Breast epithelium (tissue), 4 donors: ENCODE data around the gene TRIM37. TPM values are rescaled to one million over a fixed set of nuclear protein-coding genes. Genes with fewer than 3 reads are reported as not detected.

Experiments
- DNase-seq, 2 donors: peaks; one replicate each; pipeline ENCODE4 v3.0.0-alpha.2; 2019; ENCODE audit warnings: low spot score in 2 of 2
- H3K27ac ChIP-seq, 2 donors: fragments of 200-600 bp; sonication (generic) in 1 of 2; one replicate each; pipeline ENCODE4 v1.5.1; 2016 to 2019; ENCODE audit warnings: mild to moderate bottlenecking in 1 of 2
- H3K27me3 ChIP-seq, 2 donors: fragments of 200-600 bp; sonication (generic) in 1 of 2; one replicate each; pipeline versions ENCODE4 v1.5.1 to v1.6.0; 2017 to 2019; ENCODE audit warnings: control low read depth in 1 of 2, mild to moderate bottlenecking in 1 of 2
- H3K36me3 ChIP-seq: fragments of 200-600 bp; one replicate; pipeline ENCODE4 v1.5.1; 2019
- H3K4me1 ChIP-seq, 2 donors: fragments of 200-600 bp; sonication (generic); one replicate each; pipeline ENCODE4 v1.5.1; 2016 to 2019; ENCODE audit warnings: control low read depth in 1 of 2
- H3K4me3 ChIP-seq, 3 donors: fragments of 200-600 bp; sonication (generic); 1 replicate in 2 of 3; 2 replicates in 1 of 3; pipeline ENCODE4 v1.5.1; 2016 to 2019; ENCODE audit warnings: mild to moderate bottlenecking in 3 of 3, moderate library complexity in 2 of 3
- H3K9me3 ChIP-seq, 2 donors: fragments of 200-600 bp; sonication (generic) in 1 of 2; one replicate each; pipeline ENCODE4 v1.5.1; 2016 to 2019; ENCODE audit warnings: control low read depth in 1 of 2
- POLR2A ChIP-seq: fragments of 450-650 bp; IDR thresholded peaks from one replicate; pipeline ENCODE4 v1.6.1; 2016; ENCODE audit warnings: antibody characterized with exemption, mild to moderate bottlenecking, moderate library complexity
- POLR2AphosphoS5 ChIP-seq, 3 donors: sonication (generic); formaldehyde crosslinking; IDR thresholded peaks; one replicate each; pipeline ENCODE4 v1.6.1; 2017; ENCODE audit warnings: antibody characterized with exemption in 3 of 3
- intact Hi-C: fragments of 100-400 bp; cut with DNase I; formaldehyde crosslinking; loops from one replicate; pipeline ENCODE4 v1.15.1; 2023; ENCODE audit warnings: low total_unique reads
- total RNA-seq, 3 donors: library from RNA; depleted of rRNA; stranded (reverse); fragments of >200 nt; gene quantifications; one replicate each; pipeline ENCODE4 v1.1.0, GENCODE V29; 2016
- TF ChIP-seq, protein P1 (sequence below), 3 donors: fragments of 450-650 bp; IDR thresholded peaks; one replicate each; pipeline ENCODE4 v1.5.1; 2016 to 2017; ENCODE audit warnings: antibody characterized with exemption in 3 of 3, mild to moderate bottlenecking in 3 of 3, moderate library complexity in 3 of 3

TRIM37 gene
- total RNA-seq, 3 donors from 2014 or later: 18.7 to 24.6 (median 20.9) TPM

DNA sequence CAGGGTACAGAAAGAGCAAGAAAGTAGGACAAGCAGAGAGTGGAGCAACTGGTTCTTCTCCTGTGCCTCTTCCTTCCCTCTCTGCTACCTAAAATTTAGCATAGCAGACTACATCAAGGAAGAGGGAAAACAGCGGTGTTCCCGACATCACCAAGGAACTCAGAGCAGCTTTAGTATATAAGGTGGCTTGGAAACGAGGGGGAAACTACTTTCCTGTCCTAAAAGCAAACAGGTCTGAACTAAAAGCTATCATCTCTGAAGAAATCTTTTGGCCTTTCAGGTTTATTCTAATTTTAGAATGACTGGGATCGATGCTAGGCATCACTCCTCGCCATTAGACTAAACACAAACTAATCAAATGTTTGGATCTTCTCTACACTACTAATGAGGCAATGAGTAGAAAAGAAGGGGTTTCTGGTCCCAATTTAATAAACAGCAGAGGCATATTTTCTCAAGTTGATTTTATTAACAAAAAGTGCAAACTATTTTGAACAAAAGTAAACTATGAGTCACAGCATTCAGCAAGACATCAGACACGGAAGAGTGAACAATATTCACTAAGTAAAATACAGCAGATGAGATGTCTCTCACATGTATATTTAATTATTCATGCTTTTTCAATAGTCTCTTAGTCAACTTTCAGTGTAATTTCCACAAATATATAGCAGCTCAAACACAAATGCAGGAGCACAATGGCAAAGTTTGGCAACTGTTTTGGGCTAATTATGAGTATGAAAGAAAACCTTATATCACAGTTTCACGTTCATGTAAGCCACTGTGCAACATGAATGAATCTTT is 108.7 kb downstream of the TRIM37 start:
- no peaks in the 10 kb centered on the region for H3K36me3 ChIP-seq
- no peaks in the 10 kb centered on the region for H3K27me3 ChIP-seq
- intact Hi-C loops: no loop called here
- no peaks in the 10 kb centered on the region for H3K9me3 ChIP-seq
- TF ChIP-seq POLR2AphosphoS5 (IDR thresholded peaks at IDR 0.05) (no peak), POLR2A (no peak)
- TF ChIP-seq, protein P1, sequence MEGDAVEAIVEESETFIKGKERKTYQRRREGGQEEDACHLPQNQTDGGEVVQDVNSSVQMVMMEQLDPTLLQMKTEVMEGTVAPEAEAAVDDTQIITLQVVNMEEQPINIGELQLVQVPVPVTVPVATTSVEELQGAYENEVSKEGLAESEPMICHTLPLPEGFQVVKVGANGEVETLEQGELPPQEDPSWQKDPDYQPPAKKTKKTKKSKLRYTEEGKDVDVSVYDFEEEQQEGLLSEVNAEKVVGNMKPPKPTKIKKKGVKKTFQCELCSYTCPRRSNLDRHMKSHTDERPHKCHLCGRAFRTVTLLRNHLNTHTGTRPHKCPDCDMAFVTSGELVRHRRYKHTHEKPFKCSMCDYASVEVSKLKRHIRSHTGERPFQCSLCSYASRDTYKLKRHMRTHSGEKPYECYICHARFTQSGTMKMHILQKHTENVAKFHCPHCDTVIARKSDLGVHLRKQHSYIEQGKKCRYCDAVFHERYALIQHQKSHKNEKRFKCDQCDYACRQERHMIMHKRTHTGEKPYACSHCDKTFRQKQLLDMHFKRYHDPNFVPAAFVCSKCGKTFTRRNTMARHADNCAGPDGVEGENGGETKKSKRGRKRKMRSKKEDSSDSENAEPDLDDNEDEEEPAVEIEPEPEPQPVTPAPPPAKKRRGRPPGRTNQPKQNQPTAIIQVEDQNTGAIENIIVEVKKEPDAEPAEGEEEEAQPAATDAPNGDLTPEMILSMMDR (IDR thresholded peaks at IDR 0.05): no peak
- no peaks in the 10 kb centered on the region for H3K4me1 ChIP-seq
- H3K27ac ChIP-seq: no peak overlapping the region
- DNase-seq: no peak
- H3K4me3 ChIP-seq: no peak overlapping the region

DNA sequence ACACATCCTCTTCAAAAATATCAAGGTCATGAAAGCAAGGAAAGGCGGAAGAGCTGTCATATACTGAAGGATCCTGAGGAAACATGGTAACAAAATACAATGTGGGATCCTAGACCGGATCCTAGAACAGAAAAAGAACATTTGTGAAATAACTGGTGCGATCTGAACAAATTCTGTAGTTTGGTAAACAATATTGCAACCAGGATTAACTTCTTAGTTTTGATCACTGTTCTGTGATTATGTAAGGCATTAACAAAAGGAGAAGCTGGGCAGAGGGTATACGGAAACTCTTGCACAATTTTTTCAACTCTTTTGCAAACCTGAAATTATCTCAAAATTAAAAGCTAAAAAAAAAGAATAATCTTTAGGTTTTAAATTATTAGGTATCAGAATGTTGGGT is 109.7 kb downstream of the TRIM37 start:
- TF ChIP-seq, protein P1 (IDR thresholded peaks at IDR 0.05): no peak
- no peak for TF ChIP-seq POLR2A
- TF ChIP-seq POLR2AphosphoS5 (IDR thresholded peaks at IDR 0.05): no peak
- H3K4me1 ChIP-seq: no peaks in the 10 kb centered on the region
- DNase-seq: no peak
- H3K4me3 ChIP-seq: no peak overlapping the region
- intact Hi-C loops: no loop called here
- no peaks in the 10 kb centered on the region for H3K27me3 ChIP-seq
- no peaks in the 10 kb centered on the region for H3K36me3 ChIP-seq
- no peaks in the 10 kb centered on the region for H3K9me3 ChIP-seq
- H3K27ac ChIP-seq: no peak overlapping the region

DNA sequence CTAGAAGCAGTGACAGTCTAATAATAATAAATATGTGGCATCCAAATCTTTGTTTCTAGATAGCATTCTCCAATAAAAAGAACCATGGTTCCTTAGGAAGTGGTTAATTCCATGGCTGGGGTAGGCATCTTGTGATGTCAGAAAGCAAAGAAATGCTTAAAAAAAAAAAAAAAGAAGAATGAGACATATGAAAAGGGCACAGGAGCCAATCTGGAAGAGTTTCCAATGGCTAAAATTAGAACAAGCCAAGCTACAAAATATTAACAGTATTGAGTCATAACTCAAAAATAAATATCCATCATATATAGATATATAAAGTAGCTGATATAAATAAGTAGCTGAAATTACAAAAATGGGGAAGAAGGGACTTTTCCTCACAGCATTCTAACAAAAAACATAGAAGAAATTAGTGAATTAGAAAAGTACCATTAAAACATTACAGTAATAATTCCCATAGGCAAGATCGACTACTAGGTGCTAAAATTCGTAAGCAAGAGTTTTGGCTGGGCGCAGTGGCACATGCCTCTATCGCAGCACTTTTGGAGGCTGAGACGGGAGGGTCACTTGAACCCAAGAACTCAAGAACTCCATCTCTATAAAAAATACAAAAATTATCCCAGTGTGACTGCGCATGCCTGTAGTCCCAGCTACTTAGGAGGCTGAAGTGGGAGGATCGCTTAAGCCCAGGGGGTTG is 111.3 kb downstream of the TRIM37 start:
- Histone ChIP-seq H3K9me3 (no peaks in the 10 kb centered on the region), H3K4me3 (no peak overlapping the region), H3K4me1 (no peaks in the 10 kb centered on the region), H3K27ac (no peak overlapping the region), H3K27me3 (no peaks in the 10 kb centered on the region), H3K36me3 (no peaks in the 10 kb centered on the region)
- TF ChIP-seq, protein P1 (IDR thresholded peaks at IDR 0.05): no peak
- TF ChIP-seq POLR2AphosphoS5 (IDR thresholded peaks at IDR 0.05): no peak
- no peak for TF ChIP-seq POLR2A
- intact Hi-C loops: no loop called here
- DNase-seq: no peak

GRCh38 chr17:58993311-58993710 is 113.4 kb downstream of the TRIM37 start:
- intact Hi-C loops: no loop called here
- Histone ChIP-seq H3K27me3 (no peaks in the 10 kb centered on the region), H3K36me3 (no peaks in the 10 kb centered on the region), H3K4me3 (no peak overlapping the region), H3K9me3 (no peaks in the 10 kb centered on the region), H3K27ac (no peak overlapping the region), H3K4me1 (no peaks in the 10 kb centered on the region)
- DNase-seq: no peak
- TF ChIP-seq, protein P1 (IDR thresholded peaks at IDR 0.05): no peak
- TF ChIP-seq POLR2AphosphoS5 (IDR thresholded peaks at IDR 0.05) (no peak), POLR2A (no peak)

- no peak for TF ChIP-seq POLR2AphosphoS5 (IDR thresholded peaks at IDR 0.05)
- TF ChIP-seq POLR2A: no peak
- TF ChIP-seq, protein P1 (IDR thresholded peaks at IDR 0.05): no peak
- Histone ChIP-seq H3K9me3 (no peaks in the 10 kb centered on the region), H3K4me1 (no peaks in the 10 kb centered on the region), H3K27ac (no peak overlapping the region), H3K27me3 (no peaks in the 10 kb centered on the region), H3K36me3 (no peaks in the 10 kb centered on the region), H3K4me3 (no peak overlapping the region)
- DNase-seq: no peak
- intact Hi-C loops: no loop called here
Measured at GRCh38 chr17:58991718-58992331, 114.9 kb downstream of the TRIM37 start.
